ENCODE data around the gene LZTS2.

DNA sequence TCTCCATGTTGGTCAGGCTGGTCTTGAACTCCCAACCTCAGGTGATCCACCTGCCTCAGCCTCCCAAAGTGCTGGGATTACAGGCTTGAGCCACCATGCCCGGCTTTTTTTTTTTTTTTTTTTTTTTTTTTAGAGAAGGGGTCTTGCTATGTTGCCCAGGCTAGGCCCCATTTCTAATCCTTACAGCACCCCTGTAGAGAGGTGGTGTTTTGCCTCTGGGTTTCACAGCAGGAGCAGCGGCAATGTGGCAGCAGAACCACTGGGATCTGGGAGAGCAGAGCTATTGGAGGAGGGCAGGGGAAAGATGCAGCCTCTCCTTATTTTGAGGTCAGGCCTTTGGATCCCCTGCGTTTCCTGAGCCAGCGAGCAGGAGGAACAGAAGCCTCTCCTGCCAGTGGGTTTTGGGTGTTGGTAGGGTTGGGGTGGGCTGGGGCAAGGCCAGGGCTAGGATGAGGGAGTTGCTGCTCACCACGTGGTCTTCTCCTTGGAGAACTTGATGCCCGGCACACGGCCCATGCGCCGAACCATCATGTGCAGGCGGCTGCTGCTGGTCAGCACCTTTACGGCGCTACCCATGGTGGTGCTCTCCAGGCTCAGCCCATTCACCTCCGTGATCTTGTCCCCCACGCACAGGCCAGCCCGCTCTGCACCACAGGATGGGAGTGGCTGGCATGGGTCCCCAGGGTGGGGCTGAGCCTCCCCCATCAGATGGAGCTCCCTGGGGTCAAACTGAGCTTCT is 23.5 kb downstream of the LZTS2 start:
- TF ChIP-seq RARB (CRISPR knock-in tag; IDR thresholded peaks at IDR 0.05), result no peak
- TF ChIP-seq, protein P1, sequence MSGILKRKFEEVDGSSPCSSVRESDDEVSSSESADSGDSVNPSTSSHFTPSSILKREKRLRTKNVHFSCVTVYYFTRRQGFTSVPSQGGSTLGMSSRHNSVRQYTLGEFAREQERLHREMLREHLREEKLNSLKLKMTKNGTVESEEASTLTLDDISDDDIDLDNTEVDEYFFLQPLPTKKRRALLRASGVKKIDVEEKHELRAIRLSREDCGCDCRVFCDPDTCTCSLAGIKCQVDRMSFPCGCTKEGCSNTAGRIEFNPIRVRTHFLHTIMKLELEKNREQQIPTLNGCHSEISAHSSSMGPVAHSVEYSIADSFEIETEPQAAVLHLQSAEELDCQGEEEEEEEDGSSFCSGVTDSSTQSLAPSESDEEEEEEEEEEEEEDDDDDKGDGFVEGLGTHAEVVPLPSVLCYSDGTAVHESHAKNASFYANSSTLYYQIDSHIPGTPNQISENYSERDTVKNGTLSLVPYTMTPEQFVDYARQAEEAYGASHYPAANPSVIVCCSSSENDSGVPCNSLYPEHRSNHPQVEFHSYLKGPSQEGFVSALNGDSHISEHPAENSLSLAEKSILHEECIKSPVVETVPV (CRISPR knock-in tag; IDR thresholded peaks at IDR 0.05), result no peak

All from SK-N-SH treated with all-trans-retinoic acid at 6 μM for 48 hours (cell line).